ENCODE data around the gene CTNND2.

Gene CTNND2

GRCh38 chr5:11522796-11523195, 381.4 kb downstream of the CTNND2 start:
- DNase-seq (ENCODE audit: low read depth): no peak

DNA sequence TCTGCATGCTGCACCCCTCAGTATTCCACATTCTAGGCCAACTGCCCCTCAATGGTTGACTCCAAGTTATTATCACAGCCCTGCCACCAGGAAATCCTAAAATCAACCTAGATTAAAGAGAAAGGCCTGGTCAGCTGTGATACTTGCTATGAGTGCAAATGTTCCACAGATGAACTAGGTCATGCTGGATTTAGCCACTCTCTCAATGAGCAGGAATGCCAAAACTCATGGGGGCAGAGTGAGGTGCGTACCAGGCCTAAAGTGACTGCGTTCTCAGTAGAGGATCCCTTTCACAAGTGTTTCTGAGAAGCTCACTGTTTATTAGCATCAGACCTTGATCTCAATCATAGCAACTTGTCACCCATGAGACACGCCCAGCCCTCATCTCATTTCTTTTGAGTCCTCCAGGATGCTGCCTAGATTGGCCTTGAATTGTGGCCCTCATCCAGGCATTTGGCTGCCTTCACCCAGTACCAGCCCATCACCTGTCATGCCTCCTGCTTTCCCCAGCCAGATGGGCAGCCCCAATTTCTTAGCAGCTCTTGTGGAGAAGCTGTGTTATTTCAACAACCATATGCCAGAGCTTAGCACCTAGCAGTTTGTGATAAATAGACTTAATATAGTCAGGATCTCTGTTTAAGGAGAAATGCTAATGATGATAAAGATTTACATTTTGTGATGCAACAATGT, 383.9 kb downstream of the CTNND2 start:
- no peak for DNase-seq (ENCODE audit: low read depth)

DNA sequence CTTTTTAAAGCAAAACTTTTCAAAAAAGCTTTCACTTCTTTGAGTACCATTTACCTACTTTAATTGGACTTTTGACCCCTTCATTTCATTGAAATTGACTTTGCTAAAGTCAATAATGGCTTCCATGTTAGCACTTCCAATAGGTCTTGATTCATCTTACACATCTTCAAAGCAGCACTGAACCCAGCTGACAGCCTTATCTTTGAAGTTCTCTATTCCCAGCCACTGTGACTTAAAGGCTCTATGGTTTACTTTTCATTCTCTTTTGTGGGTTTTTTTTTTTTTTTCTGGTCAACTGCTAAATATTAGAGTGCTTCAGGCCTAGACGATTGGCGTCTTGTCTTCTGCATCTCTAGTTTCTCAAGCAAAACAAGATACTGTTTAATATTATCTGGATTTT, 385.0 kb downstream of the CTNND2 start:
- no peak for DNase-seq (ENCODE audit: low read depth)

DNA sequence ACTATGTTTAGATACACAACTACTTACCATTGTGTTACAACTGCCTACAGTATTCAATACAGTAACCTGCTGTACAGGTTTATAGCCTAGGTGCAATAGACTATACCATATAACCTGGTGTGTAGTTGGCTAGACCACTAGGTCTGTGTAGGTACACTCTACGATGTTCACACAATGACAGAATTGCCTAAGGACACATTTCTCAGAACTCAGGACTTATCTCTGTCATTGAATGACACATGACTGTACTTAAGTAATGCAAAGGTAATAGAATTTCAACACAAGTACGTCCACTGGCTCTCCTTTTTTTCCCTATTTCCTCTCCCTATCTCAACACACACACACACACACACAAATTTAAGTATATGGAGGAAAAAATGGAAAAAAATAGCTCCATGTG, 385.6 kb downstream of the CTNND2 start:
- DNase-seq (ENCODE audit: low read depth): no peak

GRCh38 chr5:11514705-11515432, 389.4 kb downstream of the CTNND2 start:
- no peak for DNase-seq (ENCODE audit: low read depth)

DNA sequence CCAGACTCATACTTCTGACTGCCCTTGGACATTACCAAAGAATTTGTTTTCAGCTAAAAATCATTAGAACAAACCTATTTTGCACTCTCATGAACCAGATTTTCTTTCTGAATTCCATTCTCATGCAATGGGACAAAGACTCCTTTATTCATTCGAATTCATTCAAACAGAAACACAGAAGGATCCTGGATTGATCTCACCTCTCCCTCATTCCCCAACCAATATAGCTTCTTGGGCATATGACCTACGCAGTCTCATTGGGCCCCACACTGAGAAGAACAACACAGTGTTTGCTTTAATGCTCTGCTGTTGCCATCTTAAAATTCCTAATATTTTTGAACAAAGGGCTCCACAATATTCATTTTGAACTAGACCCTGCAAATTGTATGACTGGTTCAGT, 392.4 kb downstream of the CTNND2 start:
- no peak for DNase-seq (ENCODE audit: low read depth)

GRCh38 chr5:11510889-11511288, 393.4 kb downstream of the CTNND2 start:
- DNase-seq (ENCODE audit: low read depth): no peak

DNA sequence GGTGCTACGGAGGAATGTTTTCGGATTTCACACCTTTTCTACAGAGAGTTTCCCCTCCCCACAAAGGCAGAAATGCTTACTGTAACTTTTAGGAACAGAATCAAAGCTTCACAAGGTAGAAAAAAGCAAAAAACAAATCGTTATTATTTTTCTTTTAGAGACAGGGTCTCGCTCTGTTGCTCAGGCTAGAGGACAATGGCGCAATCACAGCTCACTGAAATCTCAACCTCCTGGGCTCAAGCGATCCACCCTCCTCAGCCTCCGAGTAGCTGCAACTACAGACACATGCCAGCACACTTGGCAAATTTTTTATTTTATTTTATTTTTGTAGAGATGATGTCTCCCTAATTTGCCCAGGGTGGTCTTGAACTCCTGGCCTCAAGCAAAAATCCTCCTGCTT, 394.5 kb downstream of the CTNND2 start:
- DNase-seq (ENCODE audit: low read depth): no peak

DNA sequence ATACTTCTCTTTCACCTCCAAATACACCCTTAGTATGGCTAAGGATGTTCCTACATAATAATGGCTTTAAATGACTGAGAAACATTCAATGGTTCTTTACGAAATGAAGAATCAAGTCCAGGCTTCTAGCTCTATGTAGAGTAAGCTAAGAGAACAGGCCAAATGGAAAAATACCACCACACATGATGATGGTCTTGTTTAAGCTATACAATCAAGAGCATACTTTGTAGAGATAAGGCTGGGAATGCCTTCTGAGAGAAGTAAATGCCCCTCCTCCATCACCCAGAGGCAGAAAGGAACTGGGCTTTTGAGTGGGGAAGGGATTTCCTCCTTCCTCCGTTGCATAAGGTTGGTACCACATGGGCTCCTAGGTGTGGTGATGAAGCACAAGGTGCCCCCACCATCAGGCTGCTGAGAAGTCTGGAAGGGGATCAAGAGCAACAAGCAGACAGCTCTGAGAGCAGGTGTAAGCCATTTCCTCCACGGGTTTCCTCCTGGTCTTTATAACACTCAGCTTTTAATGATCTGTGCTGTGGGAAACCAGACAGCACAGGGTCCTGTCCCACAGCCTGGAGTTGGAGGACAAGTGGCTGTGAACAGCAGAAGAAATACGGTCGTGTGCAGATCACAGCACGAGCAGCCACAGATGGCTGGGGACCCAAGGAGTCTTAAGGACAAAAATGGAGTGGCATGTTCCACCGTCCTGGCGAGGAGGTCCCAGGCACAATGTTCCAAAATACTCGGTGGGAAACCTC, 396.9 kb downstream of the CTNND2 start:
- no peak for DNase-seq (ENCODE audit: low read depth)

GRCh38 chr5:11504886-11505193, 399.4 kb downstream of the CTNND2 start:
- DNase-seq (ENCODE audit: low read depth): no peak

GRCh38 chr5:11504065-11504885, 400.0 kb downstream of the CTNND2 start:
- DNase-seq (ENCODE audit: low read depth): no peak

DNA sequence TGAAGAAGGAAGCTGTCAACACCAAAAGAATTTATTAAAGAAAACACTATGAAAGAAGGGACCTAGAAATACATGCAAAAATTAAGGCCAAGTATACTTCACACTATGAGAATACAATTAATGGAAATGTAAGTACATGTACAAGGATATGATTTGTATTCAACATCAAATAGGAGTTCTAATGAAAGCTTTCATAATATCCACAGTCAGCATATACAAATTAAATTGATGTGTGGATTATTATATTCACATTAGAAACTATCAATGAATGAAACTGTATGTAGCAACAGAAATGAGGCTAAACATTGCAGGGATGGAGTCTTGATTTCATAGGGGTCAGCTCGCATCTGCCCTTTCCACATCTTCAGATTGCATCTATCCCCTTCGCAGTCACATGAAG, 401.5 kb downstream of the CTNND2 start:
- no peak for DNase-seq (ENCODE audit: low read depth)

GRCh38 chr5:11497651-11498050, 406.6 kb downstream of the CTNND2 start:
- no peak for DNase-seq (ENCODE audit: low read depth)

DNA sequence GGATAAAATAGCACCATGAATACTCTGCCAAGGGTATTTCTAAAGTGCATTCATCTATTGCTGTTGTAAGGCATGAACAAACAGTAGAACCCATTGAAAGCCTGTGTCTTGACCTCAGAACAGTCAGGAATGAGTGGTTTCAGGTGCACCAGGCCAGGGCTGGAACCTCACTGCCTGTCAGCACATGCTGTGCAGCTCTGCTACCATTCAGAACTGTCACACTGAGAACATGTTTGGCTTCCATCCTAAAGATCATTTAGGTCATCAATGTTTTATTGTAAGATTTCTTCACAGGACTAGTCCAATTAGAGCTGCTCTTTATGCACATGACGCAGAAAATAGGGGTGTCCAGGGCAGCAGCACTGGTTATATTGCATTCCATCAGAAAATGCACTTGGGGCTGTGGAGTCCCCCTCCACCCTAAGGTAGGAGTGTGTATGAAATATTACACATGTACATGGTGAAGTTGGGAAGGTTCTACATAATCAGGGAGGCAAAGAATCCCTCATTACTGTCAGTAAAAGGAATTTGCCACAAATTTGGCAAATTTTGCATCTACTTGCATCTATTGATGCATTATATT, 408.0 kb downstream of the CTNND2 start:
- DNase-seq (ENCODE audit: low read depth): no peak

- DNase-seq (ENCODE audit: low read depth): no peak
These were observed 409.9 kb downstream of the CTNND2 start for GRCh38 chr5:11494340-11494739.

DNA sequence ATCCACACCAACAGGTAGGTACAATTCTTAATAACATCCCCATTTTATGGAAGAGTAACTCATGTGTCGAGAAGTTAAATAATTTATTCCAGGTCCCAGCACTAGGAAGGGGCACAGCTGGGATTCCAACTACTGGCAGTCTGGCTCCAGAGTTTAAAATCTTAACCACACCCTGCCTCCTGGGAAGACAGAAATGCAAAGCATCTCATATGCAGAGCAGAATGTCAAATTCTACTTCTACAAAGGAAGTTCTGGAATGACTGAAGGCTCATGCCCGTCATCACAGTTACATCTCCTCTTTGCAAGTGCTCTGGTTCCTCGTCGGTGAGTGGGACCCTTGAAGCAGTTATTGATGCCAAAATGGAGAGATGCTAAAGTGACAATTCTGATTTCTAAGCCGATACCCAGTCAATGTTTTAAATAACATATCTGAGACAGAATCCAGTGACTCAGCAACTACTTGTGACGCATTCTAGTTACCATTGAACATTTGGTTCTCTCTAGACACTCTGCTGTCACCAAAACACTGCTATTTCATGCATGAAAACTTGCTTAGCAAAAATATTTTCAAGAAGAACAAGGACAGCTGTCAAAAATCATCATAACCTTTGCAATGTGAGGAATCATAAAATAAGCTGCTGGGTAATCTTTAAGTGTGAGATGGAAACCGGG, 412.7 kb downstream of the CTNND2 start:
- no peak for DNase-seq (ENCODE audit: low read depth)

DNA sequence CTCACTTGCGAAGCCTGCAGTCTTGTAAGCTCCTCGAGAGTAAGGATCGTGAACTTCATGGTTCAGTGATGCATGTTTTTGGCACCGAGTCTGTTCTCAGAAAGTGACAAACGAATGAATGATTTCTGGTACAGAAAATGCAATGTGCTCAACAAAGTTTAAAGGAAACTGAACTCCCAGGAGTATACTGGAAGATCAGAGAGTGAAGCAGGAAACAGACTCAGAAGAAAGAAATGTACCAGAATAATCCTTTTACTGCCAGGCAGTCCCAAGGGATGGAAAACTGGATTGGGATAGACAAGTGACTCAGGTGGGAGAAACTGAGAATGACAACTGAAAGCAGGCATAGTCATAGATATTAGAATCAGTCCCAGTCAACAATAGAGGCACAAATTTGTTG, 420.6 kb downstream of the CTNND2 start:
- DNase-seq (ENCODE audit: low read depth): no peak

DNA sequence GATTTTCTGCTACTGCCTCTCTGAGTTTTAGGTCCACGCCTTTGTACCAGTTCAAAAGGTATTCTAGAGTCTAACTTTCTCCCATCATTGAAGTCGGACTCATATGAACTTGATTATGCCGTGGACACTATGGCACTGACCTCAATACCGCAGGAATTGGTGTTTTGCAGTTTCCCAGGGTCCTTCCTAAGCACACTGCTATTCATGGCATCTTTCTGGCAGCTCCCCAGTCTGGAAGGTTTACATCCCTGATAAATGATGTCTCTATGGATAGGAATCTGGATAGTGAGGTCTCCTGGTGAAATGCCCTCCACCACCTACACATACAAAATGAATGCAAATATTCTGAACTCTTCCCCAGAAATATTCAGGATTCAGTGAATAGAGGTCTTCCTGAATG, 422.2 kb downstream of the CTNND2 start:
- no peak for DNase-seq (ENCODE audit: low read depth)

DNA sequence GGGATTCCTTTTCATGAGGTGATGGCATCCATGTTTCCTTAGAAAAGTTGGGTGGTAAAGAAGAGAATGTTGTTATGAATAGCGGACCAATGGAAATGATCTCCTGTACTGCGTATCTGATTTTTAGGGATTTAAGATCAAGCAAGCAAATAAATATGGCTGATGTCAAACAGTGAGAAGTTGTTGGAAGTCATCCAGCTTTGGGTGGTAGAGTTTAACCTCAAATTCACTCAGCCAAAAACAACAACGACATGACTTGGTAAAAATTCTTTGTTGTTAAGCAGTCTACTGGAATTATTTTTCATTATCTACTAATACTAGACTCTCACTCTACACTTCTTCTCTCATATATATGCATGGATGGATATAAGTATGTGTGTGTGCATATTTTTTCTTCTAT, 426.5 kb downstream of the CTNND2 start:
- no peak for DNase-seq (ENCODE audit: low read depth)

DNA sequence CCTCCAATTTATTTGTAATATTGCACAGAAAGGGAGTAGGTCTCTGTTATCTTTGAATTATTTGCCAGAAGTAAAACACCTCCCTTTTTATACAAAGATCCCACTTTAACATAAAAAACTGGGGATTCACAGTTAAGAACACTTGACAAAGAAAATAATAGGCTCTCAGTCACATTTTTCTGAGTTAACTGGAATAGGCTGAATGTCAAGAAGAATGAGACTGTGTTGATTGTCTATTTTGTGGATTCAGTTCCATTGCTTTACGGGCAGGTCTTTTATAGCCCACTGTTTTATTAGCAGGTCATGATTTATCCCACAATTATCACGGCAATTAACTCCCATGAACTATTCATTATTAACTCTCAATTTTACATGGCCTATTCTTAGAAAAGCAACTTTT, 427.4 kb downstream of the CTNND2 start:
- no peak for DNase-seq (ENCODE audit: low read depth)

DNA sequence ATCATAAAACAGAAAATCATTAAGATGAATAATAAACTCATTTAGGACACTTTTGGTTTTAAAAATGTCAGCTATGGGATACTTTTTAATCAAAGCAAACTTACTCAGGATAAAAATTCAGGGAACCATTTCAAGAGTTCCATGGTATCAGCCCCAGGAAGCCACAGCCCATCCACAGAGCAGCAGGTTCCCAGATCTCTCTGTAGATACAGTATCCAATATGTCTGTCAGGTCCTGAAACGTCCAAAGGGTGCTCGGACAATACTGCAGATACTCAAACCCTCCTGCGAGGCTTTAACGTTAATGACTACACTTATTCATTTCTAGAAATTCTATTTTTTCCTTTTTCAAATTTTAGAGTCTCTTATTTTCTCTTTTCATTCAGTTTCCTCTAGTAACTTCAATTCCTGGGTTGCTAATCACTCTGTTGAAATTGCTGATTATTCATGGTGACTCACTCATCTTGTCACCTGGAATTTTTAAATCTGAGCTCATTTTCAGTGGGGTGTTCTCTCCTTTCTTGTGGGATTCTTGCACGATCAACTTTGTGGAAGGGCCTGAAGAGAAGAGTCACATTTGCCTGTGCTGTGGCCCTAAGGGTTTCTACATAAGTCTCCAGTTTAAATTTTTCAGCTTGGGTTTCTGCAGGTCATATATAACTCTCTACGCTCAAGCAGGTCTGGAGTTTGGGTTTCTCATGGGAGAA, 435.8 kb downstream of the CTNND2 start:
- DNase-seq (ENCODE audit: low read depth): no peak

All from stimulated activated CD4-positive, alpha-beta T cell treated with anti-CD3 and anti-CD28 coated beads, Interleukin-2, amount 100 ng/mL, for 4 hours (primary cell).